ENCODE measurements around the gene RAB20.

GRCh38 chr13:110557082-110557481 lies 4.4 kb downstream of the RAB20 start:
- TF ChIP-seq POLR2A (IDR thresholded peaks at IDR 0.05), result no peak
- no peak for TF ChIP-seq CTCF (IDR thresholded peaks at IDR 0.05)
